C4-2B (cell line): ENCODE measurements around the gene PDP2.

Experiments
- CTCF ChIP-seq: fragments of 450-650 bp; conservative IDR thresholded peaks from 2 replicates; pipeline ENCODE4 v1.5.1; 2017; ENCODE audit warnings: mild to moderate bottlenecking
- ZFX ChIP-seq: fragments of 450-650 bp; IDR thresholded peaks from 2 replicates; pipeline ENCODE4 v1.6.1; 2017

GRCh38 chr16:66920924-66921680 is 40.8 kb downstream of the PDP2 start:
- TF ChIP-seq CTCF (no peak), ZFX (no peak)
